Measurements from ENCODE around the gene GNS. TPM values are rescaled to one million over a fixed set of nuclear protein-coding genes. Genes with fewer than 3 reads are reported as not detected.

GNS gene
- polyA plus RNA-seq, 1 donor from 2014 or later: 24.2 TPM

- H3K4me1 Mint-ChIP-seq: peaks cover 16 to 25% (median 22%) of the 10 kb centered on the region in 3 donors
- no peaks in the 10 kb centered on the region for H3K27me3 Mint-ChIP-seq
- no peaks in the 10 kb centered on the region for H3K9me3 Mint-ChIP-seq
- no peak overlapping the region for H3K27ac Mint-ChIP-seq
- H3K36me3 Mint-ChIP-seq: peaks cover 9% of the 10 kb centered on the region
- H3K4me3 Mint-ChIP-seq: peak overlapping the region in 1 of 4 donors; percentile 4
These were observed 5.8 kb downstream of the GNS start for GRCh38 chr12:64753427-64753826.

- H3K36me3 Mint-ChIP-seq: peaks cover 11% of the 10 kb centered on the region
- no peaks in the 10 kb centered on the region for H3K9me3 Mint-ChIP-seq
- no peaks in the 10 kb centered on the region for H3K27me3 Mint-ChIP-seq
- no peak overlapping the region for H3K4me3 Mint-ChIP-seq
- H3K4me1 Mint-ChIP-seq: peaks cover 11 to 21% (median 20%) of the 10 kb centered on the region in 3 donors
- H3K27ac Mint-ChIP-seq: no peak overlapping the region
These were observed 6.4 kb downstream of the GNS start for GRCh38 chr12:64752833-64753238.

- Mint-ChIP-seq H3K4me1 (peaks cover 6 to 16% (median 13%) of the 10 kb centered on the region in 3 donors), H3K27ac (no peak overlapping the region), H3K27me3 (no peaks in the 10 kb centered on the region), H3K36me3 (peaks cover 11% of the 10 kb centered on the region), H3K4me3 (no peak overlapping the region), H3K9me3 (no peaks in the 10 kb centered on the region)
These were observed 7.2 kb downstream of the GNS start for GRCh38 chr12:64752032-64752431.

DNA sequence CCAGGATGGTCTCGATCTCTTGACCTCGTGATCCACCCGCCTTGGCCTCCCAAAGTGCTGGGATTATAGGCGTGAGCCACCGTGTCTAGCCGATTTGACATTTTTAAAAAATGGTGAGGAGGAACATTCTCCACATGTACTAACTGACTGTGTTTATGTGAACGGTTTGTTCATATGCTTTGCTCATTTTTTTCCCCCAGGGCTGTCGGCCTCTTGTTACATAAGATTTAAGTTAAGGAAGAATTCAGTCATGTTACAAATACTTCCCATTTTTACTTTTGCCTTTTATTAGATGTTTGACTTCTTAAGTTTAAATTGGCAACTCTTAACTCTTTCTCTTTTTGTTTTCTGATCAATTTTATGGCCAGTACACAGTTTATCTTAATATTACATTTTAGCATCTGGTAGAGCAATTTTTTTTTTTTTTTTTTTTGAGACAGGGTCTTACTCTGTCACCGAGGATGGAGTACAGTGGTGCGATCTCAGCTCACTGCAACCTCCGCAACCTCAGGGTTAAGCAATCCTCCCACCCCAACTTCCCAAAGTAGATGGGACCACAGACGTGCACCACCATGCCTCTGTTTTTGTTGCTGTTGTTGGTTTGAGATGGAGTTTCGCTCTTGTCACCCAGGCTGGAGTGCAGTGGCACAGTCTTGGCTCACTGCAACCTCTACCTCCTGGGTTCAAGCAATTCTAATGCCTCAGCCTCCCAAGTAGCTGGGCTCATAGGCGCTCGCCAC, 9.6 kb downstream of the GNS start:
- no peaks in the 10 kb centered on the region for H3K27me3 Mint-ChIP-seq

DNA sequence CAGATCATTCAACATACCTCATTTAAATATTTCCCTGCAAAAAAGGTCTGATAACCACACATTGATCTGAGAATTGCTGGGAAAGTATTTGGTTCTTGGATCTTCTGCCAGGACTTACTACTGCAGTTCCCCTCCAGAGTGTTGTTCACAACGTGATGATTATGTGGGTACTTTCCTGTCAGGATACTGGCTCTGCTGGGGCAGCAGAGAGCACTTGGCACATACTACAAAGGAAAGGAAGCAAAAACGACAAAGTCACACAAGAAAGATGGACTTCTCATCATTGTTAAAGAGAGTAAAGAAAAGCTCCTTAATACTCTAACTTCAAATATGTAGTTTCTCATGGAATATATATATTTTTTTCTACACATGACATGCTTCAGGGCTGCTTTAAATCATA, 11.5 kb downstream of the GNS start:
- H3K27ac Mint-ChIP-seq: peak overlapping the region in 1 of 3 donors; percentile 33
- H3K4me1 Mint-ChIP-seq: peaks cover 0 to 3% (median 0%) of the 10 kb centered on the region in 3 donors
- H3K36me3 Mint-ChIP-seq: peaks cover 18% of the 10 kb centered on the region

More for the DNA sequence above, 9.6 kb downstream of the GNS start:
- Mint-ChIP-seq H3K4me1 (peaks cover 0 to 8% (median 6%) of the 10 kb centered on the region in 3 donors), H3K9me3 (no peaks in the 10 kb centered on the region), H3K27ac (peak overlapping the region in 1 of 3 donors; percentile 88), H3K4me3 (no peak overlapping the region), H3K36me3 (peaks cover 15% of the 10 kb centered on the region)

GRCh38 chr12:64746663-64747062, 12.5 kb downstream of the GNS start:
- Mint-ChIP-seq H3K4me3 (no peak overlapping the region), H3K4me1 (peaks cover 0 to 3% (median 0%) of the 10 kb centered on the region in 3 donors), H3K27ac (no peak overlapping the region), H3K27me3 (no peaks in the 10 kb centered on the region), H3K9me3 (no peaks in the 10 kb centered on the region), H3K36me3 (peaks cover 18% of the 10 kb centered on the region)

More for the DNA sequence above, 11.5 kb downstream of the GNS start:
- Mint-ChIP-seq H3K27me3 (no peaks in the 10 kb centered on the region), H3K9me3 (no peaks in the 10 kb centered on the region), H3K4me3 (no peak overlapping the region)

- no peaks in the 10 kb centered on the region for H3K9me3 Mint-ChIP-seq
- H3K36me3 Mint-ChIP-seq: peaks cover 20% of the 10 kb centered on the region
- no peaks in the 10 kb centered on the region for H3K27me3 Mint-ChIP-seq
- H3K27ac Mint-ChIP-seq: no peak overlapping the region
- H3K4me1 Mint-ChIP-seq: peaks cover 0 to 3% (median 0%) of the 10 kb centered on the region in 3 donors
- H3K4me3 Mint-ChIP-seq: no peak overlapping the region
These were observed 13.2 kb downstream of the GNS start for GRCh38 chr12:64745980-64746379.

DNA sequence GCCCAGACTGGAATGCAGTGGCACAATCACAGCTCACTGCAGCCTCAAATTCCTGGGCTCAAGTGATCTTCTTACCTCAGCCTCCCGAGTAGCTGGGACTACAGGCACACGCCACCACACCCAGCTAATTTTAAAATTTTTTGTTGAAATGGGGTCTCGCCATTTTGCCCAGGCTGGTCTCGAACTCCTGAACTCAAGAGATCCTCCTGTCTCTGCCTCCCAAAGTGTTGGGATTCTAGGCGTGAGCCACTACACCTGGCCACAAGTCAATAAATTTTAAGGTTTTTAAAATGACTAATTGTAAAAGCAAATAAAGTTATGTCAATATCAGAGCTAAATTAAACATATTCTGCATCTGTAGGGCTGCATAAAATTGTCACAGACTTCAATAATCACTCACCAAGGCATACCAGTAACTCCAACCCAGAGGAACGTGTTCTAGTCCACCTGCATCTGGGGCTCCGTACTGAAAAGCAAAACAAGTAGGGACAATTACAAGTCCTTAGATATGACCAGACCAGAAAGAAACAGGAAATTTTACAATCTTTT, 13.9 kb downstream of the GNS start:
- H3K27ac Mint-ChIP-seq: peak overlapping the region in 1 of 3 donors; percentile 47
- no peaks in the 10 kb centered on the region for H3K27me3 Mint-ChIP-seq
- H3K4me1 Mint-ChIP-seq: peaks cover 0 to 3% (median 0%) of the 10 kb centered on the region in 3 donors
- H3K36me3 Mint-ChIP-seq: peaks cover 21% of the 10 kb centered on the region
- H3K4me3 Mint-ChIP-seq: no peak overlapping the region
- H3K9me3 Mint-ChIP-seq: no peaks in the 10 kb centered on the region

DNA sequence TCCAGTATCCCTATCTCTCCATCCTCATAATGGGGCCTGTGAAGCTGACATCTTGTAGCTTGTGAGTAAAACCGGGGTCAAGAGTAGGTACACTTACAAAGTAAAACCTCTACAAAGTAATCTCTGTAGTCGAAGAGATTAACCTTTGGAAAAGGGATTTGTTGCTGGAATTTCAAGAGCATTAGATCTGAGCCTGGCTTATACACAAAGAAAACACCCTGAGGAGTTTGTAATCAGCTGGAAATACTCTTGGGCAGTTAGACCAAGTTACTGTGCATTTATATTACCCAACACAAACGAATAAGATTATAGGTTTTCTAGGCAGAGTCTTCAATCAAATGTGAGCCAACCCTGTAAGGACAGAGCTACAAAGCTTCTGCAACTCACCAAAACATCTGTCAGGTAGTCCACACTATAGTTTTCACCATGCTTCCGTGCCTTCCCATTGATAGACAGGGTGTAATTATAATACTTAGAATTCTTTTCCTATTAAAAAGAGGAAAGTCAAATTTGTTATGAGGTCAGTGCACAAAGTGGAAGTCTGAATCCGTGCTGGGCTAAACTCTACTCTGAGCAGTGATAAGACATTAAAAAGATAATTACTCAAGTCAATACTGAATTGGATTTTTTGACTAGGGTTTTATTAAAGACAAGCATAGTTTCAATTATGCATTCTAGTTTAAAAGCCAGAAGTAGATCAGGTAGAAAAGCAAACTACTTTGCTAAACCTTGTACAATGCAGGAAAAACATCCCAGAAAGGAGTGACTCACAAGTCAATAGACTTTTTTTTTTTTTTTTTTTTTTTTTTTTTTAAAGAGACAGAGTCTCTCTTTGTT, 14.6 kb downstream of the GNS start:
- Mint-ChIP-seq H3K27me3 (no peaks in the 10 kb centered on the region), H3K4me3 (no peak overlapping the region), H3K4me1 (peaks cover 0 to 3% (median 0%) of the 10 kb centered on the region in 3 donors), H3K9me3 (no peaks in the 10 kb centered on the region), H3K36me3 (peaks cover 23% of the 10 kb centered on the region), H3K27ac (no peak overlapping the region)

DNA sequence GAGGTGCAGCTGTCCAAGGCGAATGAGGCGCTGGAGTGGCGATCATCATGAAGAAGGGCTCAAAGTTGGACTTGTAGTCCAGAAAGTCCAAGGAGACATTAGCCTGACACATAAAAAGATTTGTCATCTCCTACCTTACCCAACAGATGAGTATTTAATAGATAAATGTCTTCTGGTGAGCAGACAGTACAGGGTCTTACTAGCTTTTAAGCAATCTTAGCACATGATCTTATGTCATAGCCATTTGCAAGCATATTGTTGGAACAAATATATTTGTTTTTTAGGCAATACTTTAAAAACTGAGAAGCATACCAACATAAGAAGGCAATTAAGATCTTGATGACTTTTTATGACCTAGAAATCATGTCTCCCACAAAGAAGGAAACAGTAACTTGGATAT, 16.0 kb downstream of the GNS start:
- Mint-ChIP-seq H3K9me3 (no peaks in the 10 kb centered on the region), H3K27me3 (no peaks in the 10 kb centered on the region), H3K4me1 (peaks cover 0 to 5% (median 0%) of the 10 kb centered on the region in 3 donors), H3K27ac (no peak overlapping the region), H3K4me3 (no peak overlapping the region), H3K36me3 (peaks cover 16% of the 10 kb centered on the region)

DNA sequence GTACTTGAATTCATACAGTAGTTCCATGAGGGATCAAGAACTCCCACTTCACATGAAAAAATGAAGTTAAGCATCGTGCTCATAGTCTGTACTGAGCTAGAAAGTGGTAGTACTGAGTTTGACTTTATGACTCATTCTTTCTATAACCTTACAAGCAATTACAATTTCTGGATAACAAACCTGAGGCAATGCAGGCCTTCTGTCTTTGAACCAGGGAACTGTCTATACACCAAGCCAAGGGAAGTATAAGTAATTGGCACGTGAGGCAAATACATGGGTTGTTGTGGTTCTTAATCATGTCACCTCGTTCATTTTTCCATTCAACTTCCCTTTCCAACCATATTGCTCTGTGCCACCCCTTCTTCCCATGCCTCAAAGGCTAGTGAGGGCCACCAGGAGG, 16.8 kb downstream of the GNS start:
- H3K27ac Mint-ChIP-seq: no peak overlapping the region
- no peaks in the 10 kb centered on the region for H3K9me3 Mint-ChIP-seq
- H3K36me3 Mint-ChIP-seq: peaks cover 16% of the 10 kb centered on the region
- H3K4me1 Mint-ChIP-seq: peaks cover 0 to 6% (median 2%) of the 10 kb centered on the region in 3 donors
- H3K4me3 Mint-ChIP-seq: no peak overlapping the region
- H3K27me3 Mint-ChIP-seq: no peaks in the 10 kb centered on the region

DNA sequence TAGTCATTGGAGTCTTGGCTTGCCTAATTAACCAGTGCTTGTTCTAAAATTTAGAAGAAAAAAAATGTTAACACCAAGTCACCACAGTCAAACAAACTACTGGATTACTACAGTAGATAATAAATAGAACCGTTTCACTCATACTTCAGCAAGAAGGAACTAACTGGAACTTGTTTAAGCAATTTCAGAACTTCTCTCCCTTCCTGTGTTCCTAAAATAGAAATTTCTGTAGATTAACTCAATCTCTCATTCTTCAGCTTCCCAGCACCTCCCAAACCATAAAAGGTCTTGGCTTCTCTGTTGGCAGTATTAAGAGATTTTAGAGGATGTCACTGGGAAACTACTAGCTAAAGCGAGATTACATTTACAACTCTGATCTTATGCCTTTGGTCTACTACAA, 18.6 kb downstream of the GNS start:
- H3K4me1 Mint-ChIP-seq: peaks cover 0 to 8% (median 6%) of the 10 kb centered on the region in 3 donors
- H3K4me3 Mint-ChIP-seq: no peak overlapping the region
- H3K27ac Mint-ChIP-seq: no peak overlapping the region
- H3K9me3 Mint-ChIP-seq: no peaks in the 10 kb centered on the region
- no peaks in the 10 kb centered on the region for H3K27me3 Mint-ChIP-seq
- H3K36me3 Mint-ChIP-seq: peaks cover 15% of the 10 kb centered on the region

DNA sequence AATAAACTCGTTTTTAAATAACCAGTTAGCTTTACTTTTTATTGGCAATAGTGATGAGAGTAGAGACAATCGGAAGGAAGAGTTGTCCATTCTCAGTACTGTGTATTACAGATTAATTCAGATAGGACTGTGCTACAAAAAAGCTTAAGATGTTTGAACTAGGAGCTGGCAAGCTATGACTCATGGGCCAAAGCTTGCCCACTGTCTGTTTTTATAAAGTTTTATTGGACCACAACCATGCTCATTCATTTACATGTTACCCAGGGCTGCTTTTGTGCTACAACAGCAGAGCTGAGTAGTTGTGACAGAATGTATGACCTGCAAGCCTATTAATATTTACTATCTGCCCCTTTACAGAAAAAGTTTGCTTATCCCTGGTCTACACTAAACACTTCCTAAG, 19.4 kb downstream of the GNS start:
- no peak overlapping the region for H3K4me3 Mint-ChIP-seq
- H3K36me3 Mint-ChIP-seq: peaks cover 12% of the 10 kb centered on the region
- peaks cover 0 to 8% (median 6%) of the 10 kb centered on the region in 3 donors for H3K4me1 Mint-ChIP-seq
- H3K9me3 Mint-ChIP-seq: no peaks in the 10 kb centered on the region
- no peak overlapping the region for H3K27ac Mint-ChIP-seq
- H3K27me3 Mint-ChIP-seq: no peaks in the 10 kb centered on the region

DNA sequence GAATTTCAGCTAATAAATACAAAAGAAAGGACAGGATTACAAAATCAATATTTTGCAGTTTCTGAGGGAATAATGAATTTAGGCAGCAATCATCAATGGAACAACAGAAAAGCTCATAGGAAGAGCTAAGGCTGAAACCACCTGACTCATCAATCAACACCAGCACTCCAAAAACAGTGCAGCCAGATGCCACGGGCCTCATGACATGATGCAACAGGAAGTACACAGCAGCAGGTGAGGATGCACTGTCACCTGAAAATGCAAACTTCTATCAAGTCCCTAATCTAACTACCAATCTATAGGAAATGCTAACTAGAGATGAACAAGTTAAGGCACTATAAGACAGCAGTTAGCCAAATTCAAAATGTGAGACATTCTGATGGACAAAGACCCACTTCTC, 21.7 kb downstream of the GNS start:
- Mint-ChIP-seq H3K27ac (peak overlapping the region in 2 of 3 donors; percentile 50 to 54), H3K27me3 (no peaks in the 10 kb centered on the region), H3K36me3 (peaks cover 12% of the 10 kb centered on the region)

DNA sequence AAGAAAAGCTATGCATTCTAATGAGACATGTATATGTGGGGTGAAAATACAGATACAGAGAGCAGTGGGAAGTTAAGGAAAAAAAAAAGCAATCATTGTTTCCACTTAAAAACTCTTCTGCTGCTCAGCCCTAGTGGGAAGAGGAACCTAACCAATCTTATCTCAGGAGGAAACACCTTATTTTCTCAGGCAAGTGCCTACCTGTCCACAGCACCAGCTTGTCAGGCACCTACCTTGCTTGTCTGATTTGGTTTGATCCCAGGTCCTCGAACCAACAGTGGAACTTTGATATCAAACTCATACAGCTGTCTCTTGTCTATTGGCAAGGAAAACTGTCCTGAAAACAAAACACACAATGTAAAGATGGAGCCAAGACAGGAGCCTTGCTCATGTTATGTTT, 22.4 kb downstream of the GNS start:
- Mint-ChIP-seq H3K4me1 (peaks cover 0 to 6% (median 5%) of the 10 kb centered on the region in 3 donors), H3K4me3 (no peak overlapping the region), H3K27ac (peak overlapping the region in 1 of 3 donors; percentile 50), H3K36me3 (peaks cover 12% of the 10 kb centered on the region), H3K9me3 (no peaks in the 10 kb centered on the region), H3K27me3 (no peaks in the 10 kb centered on the region)

More for the DNA sequence above, 21.7 kb downstream of the GNS start:
- H3K9me3 Mint-ChIP-seq: no peaks in the 10 kb centered on the region
- H3K4me1 Mint-ChIP-seq: peaks cover 0 to 6% (median 5%) of the 10 kb centered on the region in 3 donors
- H3K4me3 Mint-ChIP-seq: no peak overlapping the region

All from IgD-negative memory B cell (primary cell).